ENCODE results near the gene ZMIZ2.
"Not testable (repeated sequence)": the region's sequence is repeated elsewhere in the genome, so short reads cannot be mapped to it uniquely, and the experiment has no call there.

- not testable (repeated sequence) for TF ChIP-seq CTCF (conservative IDR thresholded peaks at IDR 0.05 in 1 of 2, IDR thresholded peaks at IDR 0.05 in 1 of 2; ENCODE audit: low read depth in 1 of 2, low read length in 2 of 2); EZH2 (IDR thresholded peaks at IDR 0.05; ENCODE audit: low read length, missing control alignments)
Measured at GRCh38 chr7:44726250-44726649, 22.4 kb upstream of the ZMIZ2 start.
